ENCODE data around the gene DPP4.

Gene DPP4

DNA sequence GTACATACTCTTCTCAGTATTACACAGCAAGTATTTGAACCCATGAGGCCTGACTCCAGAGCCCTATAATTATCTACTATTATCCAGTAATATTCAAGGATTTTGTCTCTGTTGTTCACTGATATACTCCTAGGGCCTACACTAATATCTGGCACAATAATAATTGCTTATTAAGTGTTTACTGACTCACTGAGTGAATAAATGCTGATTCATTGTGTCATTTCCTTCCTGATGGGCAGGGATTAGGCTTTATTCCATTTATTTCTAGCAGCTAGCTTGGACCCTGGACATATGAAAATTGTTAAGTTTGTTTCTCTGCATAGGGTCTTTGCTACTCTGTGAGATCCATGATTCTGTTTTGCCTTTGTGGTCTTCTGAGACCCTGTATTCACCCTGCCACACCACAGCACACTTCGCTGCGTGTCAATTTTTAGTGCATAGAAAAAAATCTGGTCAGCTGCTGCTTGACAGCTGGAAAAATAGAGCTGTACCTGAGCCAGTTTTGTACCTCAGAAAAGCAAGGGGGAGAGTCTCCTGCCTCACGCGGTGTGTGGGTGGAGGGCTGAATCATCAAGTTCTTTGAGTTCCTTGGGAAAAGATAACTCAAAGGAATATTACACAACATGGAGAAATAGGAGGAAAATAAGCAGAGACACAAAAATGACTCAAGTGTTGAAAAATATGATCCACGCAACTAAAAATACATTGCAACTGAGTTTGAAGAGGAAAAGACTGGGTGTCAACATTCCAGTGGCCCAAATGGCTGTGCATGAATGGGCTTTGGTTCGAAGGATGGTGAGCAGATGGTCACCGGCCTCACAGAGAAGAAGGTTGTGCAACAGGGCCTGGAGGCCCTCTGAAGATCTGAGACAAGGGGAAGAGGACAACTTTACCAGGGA, 18.9 kb upstream of the DPP4 start:
- H3K9me3 ChIP-seq (ENCODE audit: control insufficient read depth, insufficient read depth, low read depth, low read length) = no peaks in the 10 kb centered on the region
- H3K4me1 ChIP-seq (ENCODE audit: control insufficient read depth, insufficient read depth, low read length) = no peaks in the 10 kb centered on the region
- no peak overlapping the region for H3K4me3 ChIP-seq (ENCODE audit: low read depth, low read length)
- ChIA-PET POLR2A (no interaction called here), CTCF (interaction anchor here (0.6 to 1.1 kb wide), 4 partner anchors 69 to 1364 kb away, joined by 3 to 6 read pairs (median 3); no protein-coding TSS in a partner anchor)
- no peak overlapping the region for H3K27ac ChIP-seq (ENCODE audit: extremely low read depth, low read depth, low read length)
- H3K36me3 ChIP-seq (ENCODE audit: control insufficient read depth in 2 of 2, insufficient read depth in 1 of 2, low read length in 2 of 2) = no peaks in the 10 kb centered on the region
- no peak for TF ChIP-seq ZNF629 (tag by site-specific recombination; IDR thresholded peaks at IDR 0.05)
- no peak for TF ChIP-seq ZNF138 (tag by site-specific recombination; IDR thresholded peaks at IDR 0.05; ENCODE audit: borderline replicate concordance)
- TF ChIP-seq HIC1 (tag by site-specific recombination; IDR thresholded peaks at IDR 0.05) = no peak
- no peak for TF ChIP-seq ZNF18 (tag by site-specific recombination; IDR thresholded peaks at IDR 0.05)
- TF ChIP-seq ZNF148 (tag by site-specific recombination; IDR thresholded peaks at IDR 0.05; ENCODE audit: borderline replicate concordance) = no peak
- TF ChIP-seq KLF1 (tag by site-specific recombination; IDR thresholded peaks at IDR 0.05) = no peak
- no peak for TF ChIP-seq ZNF791 (tag by site-specific recombination; IDR thresholded peaks at IDR 0.05)
- no peak for TF ChIP-seq ZFP3 (tag by site-specific recombination; IDR thresholded peaks at IDR 0.05; ENCODE audit: low read depth)
- TF ChIP-seq ZNF530 (tag by site-specific recombination; IDR thresholded peaks at IDR 0.05; ENCODE audit: low read depth) = no peak
- TF ChIP-seq KLF16 (tag by site-specific recombination; IDR thresholded peaks at IDR 0.05) = no peak
- no peak for TF ChIP-seq ZNF274 (IDR thresholded peaks at IDR 0.05; ENCODE audit: low read length)
- no peak for TF ChIP-seq ZNF274 (tag by site-specific recombination; IDR thresholded peaks at IDR 0.05; ENCODE audit: borderline replicate concordance)
- TF ChIP-seq ZNF561 (tag by site-specific recombination; IDR thresholded peaks at IDR 0.05; ENCODE audit: borderline replicate concordance) = no peak
- TF ChIP-seq ZNF433 (tag by site-specific recombination; IDR thresholded peaks at IDR 0.05; ENCODE audit: low read depth) = no peak
- no peak for TF ChIP-seq ZNF555 (tag by site-specific recombination; conservative IDR thresholded peaks at IDR 0.05)
- TF ChIP-seq SALL2 (tag by site-specific recombination; IDR thresholded peaks at IDR 0.05; ENCODE audit: borderline replicate concordance) = no peak
- TF ChIP-seq ZNF514 (tag by site-specific recombination; IDR thresholded peaks at IDR 0.05) = no peak

- Histone ChIP-seq H3K36me3 (ENCODE audit: control insufficient read depth in 2 of 2, insufficient read depth in 1 of 2, low read length in 2 of 2) (no peaks in the 10 kb centered on the region), H3K4me1 (ENCODE audit: control insufficient read depth, insufficient read depth, low read length) (no peaks in the 10 kb centered on the region), H3K9me3 (ENCODE audit: control insufficient read depth, insufficient read depth, low read depth, low read length) (no peaks in the 10 kb centered on the region), H3K4me3 (ENCODE audit: low read depth, low read length) (no peak overlapping the region), H3K27ac (ENCODE audit: extremely low read depth, low read depth, low read length) (no peak overlapping the region)
- TF ChIP-seq IKZF3 (tag by site-specific recombination; IDR thresholded peaks at IDR 0.05) = no peak
- TF ChIP-seq, protein P1, sequence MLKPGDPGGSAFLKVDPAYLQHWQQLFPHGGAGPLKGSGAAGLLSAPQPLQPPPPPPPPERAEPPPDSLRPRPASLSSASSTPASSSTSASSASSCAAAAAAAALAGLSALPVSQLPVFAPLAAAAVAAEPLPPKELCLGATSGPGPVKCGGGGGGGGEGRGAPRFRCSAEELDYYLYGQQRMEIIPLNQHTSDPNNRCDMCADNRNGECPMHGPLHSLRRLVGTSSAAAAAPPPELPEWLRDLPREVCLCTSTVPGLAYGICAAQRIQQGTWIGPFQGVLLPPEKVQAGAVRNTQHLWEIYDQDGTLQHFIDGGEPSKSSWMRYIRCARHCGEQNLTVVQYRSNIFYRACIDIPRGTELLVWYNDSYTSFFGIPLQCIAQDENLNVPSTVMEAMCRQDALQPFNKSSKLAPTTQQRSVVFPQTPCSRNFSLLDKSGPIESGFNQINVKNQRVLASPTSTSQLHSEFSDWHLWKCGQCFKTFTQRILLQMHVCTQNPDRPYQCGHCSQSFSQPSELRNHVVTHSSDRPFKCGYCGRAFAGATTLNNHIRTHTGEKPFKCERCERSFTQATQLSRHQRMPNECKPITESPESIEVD (tag by site-specific recombination; IDR thresholded peaks at IDR 0.05) = no peak
- no peak for TF ChIP-seq ZNF768 (tag by site-specific recombination; IDR thresholded peaks at IDR 0.05)
- no peak for TF ChIP-seq ZNF174 (tag by site-specific recombination; IDR thresholded peaks at IDR 0.05)
- no peak for TF ChIP-seq ZNF629 (tag by site-specific recombination; IDR thresholded peaks at IDR 0.05)
- no peak for TF ChIP-seq ZNF530 (tag by site-specific recombination; IDR thresholded peaks at IDR 0.05; ENCODE audit: low read depth)
- TF ChIP-seq ZNF76 (tag by site-specific recombination; IDR thresholded peaks at IDR 0.05; ENCODE audit: borderline replicate concordance, low read depth) = no peak
- TF ChIP-seq ZNF366 (tag by site-specific recombination; conservative IDR thresholded peaks at IDR 0.05) = no peak
- TF ChIP-seq ZNF670 (tag by site-specific recombination; IDR thresholded peaks at IDR 0.05; ENCODE audit: low read depth) = no peak
- TF ChIP-seq ZNF747 (tag by site-specific recombination; IDR thresholded peaks at IDR 0.05) = no peak
- CTCF ChIA-PET = interaction anchor here (0.6 to 1.1 kb wide), 2 partner anchors 92 to 620 kb away, joined by 3 to 6 read pairs; no protein-coding TSS in a partner anchor
- POLR2A ChIA-PET = no interaction called here
Measured at GRCh38 chr2:162092008-162092390, 18.0 kb upstream of the DPP4 start.

Measured in HEK293 (cell line).